GM12875 (cell line): ENCODE measurements around the gene PGAM2.

Experiments
- H3K4me3 ChIP-seq: one replicate; pipeline ENCODE4 v1.5.1; 2011; ENCODE audit warnings: low read depth, low read length, control low read depth
- CTCF ChIP-seq: IDR thresholded peaks from 2 replicates; pipeline ENCODE4 v1.5.1; 2011; ENCODE audit warnings: low read depth, mild to moderate bottlenecking, control low read depth, inconsistent platforms, low read length, moderate library complexity, borderline replicate concordance; ENCODE audit not compliant: insufficient read depth

PGAM2 gene

GRCh38 chr7:44065431-44066110 is at the start of gene PGAM2:
Gene PGAM2 (minus strand): TSS chr7:44065567. CDS start chr7:44065529, 38 bp downstream.
- no peak within 1 kb of the TSS for H3K4me3 ChIP-seq
- no peak for TF ChIP-seq CTCF

- no peak for TF ChIP-seq CTCF
These were observed 49.4 kb upstream of the PGAM2 start for GRCh38 chr7:44114586-44115310.

GRCh38 chr7:44113764-44114354 is 48.5 kb upstream of the PGAM2 start:
- no peak overlapping the region for H3K4me3 ChIP-seq
- TF ChIP-seq CTCF = no peak

More at GRCh38 chr7:44114586-44115310, 49.4 kb upstream of the PGAM2 start:
- H3K4me3 ChIP-seq = no peak overlapping the region

DNA sequence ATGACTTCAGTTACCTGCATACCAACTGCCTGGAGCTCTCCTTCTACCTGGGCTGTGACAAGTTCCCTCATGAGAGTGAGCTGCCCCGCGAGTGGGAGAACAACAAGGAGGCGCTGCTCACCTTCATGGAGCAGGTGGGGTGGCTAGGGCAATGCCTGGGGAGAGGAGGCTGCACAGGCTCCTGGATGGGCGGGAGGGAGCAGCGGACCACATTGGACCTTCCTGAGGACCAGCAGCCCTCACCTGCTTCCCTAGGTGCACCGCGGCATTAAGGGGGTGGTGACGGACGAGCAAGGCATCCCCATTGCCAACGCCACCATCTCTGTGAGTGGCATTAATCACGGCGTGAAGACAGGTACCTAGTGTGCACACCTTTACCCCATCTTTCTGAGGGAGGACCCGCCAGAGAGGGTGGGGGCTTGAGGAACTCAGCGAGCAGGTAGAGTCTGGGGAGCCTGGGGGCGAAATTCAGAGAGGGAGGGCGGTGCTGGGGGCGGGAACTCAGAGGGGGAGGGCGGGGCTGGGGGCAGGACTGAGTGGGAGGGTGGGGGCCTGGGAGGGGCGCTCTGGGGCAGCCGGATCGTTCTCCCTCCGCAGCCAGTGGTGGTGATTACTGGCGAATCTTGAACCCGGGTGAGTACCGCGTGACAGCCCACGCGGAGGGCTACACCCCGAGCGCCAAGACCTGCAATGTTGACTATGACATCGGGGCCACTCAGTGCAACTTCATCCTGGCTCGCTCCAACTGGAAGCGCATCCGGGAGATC is 47.8 kb upstream of the PGAM2 start:
- TF ChIP-seq CTCF = no peak
- no peak overlapping the region for H3K4me3 ChIP-seq

DNA sequence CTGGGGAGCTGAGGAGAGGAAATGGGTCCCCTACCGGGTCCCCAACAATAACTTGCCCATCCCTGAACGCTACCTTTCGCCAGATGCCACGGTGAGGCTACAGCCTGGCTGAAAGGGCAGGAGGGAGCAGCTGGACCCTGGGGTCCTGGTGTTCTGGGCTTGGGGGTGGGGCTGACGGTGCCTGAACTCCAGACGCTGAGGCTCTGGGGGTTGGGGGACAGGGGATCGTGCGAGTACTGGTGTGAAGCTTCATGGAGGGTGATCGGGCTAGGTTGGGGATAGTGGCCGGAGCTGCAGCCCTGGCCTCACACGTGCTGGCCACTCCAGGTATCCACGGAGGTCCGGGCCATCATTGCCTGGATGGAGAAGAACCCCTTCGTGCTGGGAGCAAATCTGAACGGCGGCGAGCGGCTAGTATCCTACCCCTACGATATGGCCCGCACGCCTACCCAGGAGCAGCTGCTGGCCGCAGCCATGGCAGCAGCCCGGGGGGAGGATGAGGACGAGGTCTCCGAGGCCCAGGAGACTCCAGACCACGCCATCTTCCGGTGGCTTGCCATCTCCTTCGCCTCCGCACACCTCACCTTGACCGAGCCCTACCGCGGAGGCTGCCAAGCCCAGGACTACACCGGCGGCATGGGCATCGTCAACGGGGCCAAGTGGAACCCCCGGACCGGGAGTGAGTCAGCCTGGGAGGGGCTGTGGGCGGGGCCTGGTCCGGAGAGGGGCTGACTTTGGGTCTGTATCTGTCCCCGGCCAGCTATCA is 47.0 kb upstream of the PGAM2 start:
- TF ChIP-seq CTCF = no peak
- H3K4me3 ChIP-seq = no peak overlapping the region

- no peak overlapping the region for H3K4me3 ChIP-seq
- TF ChIP-seq CTCF = no peak
These were observed 46.4 kb upstream of the PGAM2 start for GRCh38 chr7:44111761-44112160.
